Activated CD4-positive, CD25-positive, alpha-beta regulatory T cell treated with anti-CD3 and anti-CD28 coated beads, Interleukin-2, amount 50 U/mL, for 16 hours (primary cell): ENCODE results near the gene KPNA5.
"Not testable (repeated sequence)": the region's sequence is repeated elsewhere in the genome, so short reads cannot be mapped to it uniquely, and the experiment has no call there.

Source experiments
- DNase-seq: peaks from one replicate; pipeline ENCODE4 v3.0.0-alpha.2; 2020; ENCODE audit warnings: low read depth, low spot score

KPNA5 gene

GRCh38 chr6:116703888-116704287 lies 22.9 kb downstream of the KPNA5 start:
- DNase-seq, result not testable (repeated sequence)

DNA sequence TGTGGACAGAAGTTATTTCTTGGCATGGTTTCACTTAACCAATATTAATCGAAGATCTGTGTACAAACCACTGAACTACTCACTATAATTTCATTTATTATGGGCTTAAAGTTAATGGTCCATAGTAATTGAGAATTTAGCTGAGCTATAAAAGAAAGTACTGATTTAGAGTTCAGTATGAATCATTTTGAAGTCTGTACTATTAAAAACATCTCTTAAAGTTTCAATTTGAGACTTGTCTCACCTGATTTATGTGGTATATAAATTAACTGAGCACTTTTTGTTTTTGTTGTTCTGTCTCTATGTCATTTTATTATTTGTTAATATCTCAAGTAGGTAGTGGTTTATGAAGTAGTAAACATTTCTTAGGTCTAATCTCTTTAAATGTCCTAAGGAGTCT lies 24.9 kb downstream of the KPNA5 start:
- no peak for DNase-seq

- no peak for DNase-seq
Observed at GRCh38 chr6:116714296-116714695, 33.3 kb downstream of the KPNA5 start.

DNA sequence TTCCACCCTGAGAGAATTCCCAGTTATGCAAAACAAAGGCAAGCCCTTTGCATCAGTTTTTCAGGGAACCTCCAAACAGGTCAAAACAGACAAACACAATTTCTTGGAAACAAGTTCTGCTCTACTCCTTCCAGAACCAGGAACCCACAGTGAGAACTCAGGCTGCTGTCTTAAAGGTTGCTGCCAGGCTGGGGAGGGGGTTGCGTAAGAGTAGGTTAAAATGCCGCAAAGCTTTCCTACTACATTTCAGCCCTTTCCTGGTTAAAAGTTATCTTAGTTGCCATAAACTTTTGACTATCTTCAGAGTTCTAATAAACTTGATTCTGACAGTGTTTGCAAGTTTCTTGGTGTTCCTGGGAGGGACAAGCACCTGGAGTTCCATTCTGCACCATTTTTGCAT lies 33.8 kb downstream of the KPNA5 start:
- no peak for DNase-seq

GRCh38 chr6:116726947-116727346 lies 45.9 kb downstream of the KPNA5 start:
- no peak for DNase-seq

GRCh38 chr6:116730513-116730912 lies 49.5 kb downstream of the KPNA5 start:
- no peak for DNase-seq

DNA sequence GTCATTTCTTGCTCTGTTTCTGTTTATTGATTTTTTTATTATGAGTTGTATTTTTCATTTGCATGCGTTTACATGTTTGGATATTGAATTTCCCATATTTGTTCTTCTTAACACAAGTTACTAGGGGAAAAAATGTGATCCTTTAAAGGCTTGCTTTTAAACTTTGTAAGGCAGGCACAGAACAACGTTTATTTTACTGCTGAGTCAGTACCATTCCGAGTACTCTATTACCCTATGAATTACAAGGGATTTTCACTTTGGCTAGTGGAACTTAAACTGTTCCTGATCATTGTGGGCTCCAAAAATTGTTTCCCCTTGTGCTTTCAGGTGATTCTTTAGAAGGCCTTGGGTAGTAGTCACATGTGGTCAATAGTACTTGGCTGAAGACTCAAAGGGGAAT lies 56.0 kb downstream of the KPNA5 start:
- DNase-seq, result no peak

- DNase-seq, result not testable (repeated sequence)
Observed at GRCh38 chr6:116740486-116740885, 59.5 kb downstream of the KPNA5 start.

DNA sequence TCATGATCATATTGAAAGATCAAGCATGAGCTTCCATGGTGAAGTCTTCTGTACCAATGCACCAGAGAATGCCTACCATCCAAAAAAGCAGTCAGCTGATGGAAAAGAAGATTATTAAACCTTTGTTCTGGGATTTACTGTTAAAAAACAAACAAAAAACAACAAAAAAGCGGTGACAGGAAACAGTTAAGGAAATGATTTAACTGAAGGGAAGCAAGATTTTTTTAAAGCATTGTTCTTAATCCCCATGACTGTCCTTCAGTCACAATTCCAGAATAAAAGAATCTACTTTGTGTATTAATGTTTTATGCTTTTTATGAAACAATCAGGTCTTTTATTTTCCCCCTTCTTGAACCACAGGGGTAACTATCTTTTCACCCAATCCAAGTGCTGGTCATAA lies 60.6 kb downstream of the KPNA5 start:
- DNase-seq, result no peak

GRCh38 chr6:116745176-116745575 lies 64.2 kb downstream of the KPNA5 start:
- no peak for DNase-seq

DNA sequence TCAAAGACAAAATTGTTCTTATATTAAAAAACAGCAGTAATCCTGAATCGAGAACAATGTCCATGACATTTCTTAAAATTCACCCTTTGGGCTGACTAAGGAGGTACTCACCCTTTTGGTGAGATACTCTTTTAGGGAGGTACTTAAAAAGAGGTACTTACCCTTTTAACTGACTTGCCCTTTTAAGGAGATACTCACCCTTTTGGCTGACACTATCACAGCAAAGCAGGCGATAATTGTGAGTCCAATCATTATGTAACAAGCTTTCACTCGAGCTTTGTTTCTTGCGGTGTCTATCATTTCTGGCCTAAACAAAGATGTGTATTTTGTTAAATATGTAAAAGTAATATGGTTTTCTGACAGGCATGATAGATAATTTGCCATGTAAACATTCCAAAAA lies 80.8 kb downstream of the KPNA5 start:
- no peak for DNase-seq

DNA sequence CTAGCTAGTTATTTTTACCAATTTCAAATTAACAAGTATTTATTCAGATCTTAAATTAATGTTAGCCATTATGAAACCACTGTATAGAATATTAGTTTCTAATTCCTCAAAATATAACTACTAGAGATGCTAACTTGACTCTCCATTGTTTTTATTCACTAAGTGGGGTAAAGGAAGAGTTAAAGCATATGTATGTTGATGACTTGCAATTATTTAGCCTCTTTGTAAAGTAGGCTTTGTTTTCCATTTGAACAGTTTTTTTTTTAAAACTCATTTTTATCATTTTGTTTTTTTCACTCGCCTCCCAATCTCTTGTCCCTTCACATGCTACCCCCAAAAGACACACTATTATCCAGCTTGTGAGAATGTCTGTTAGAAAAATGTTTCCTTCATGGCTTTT lies 81.2 kb downstream of the KPNA5 start:
- DNase-seq, result no peak

DNA sequence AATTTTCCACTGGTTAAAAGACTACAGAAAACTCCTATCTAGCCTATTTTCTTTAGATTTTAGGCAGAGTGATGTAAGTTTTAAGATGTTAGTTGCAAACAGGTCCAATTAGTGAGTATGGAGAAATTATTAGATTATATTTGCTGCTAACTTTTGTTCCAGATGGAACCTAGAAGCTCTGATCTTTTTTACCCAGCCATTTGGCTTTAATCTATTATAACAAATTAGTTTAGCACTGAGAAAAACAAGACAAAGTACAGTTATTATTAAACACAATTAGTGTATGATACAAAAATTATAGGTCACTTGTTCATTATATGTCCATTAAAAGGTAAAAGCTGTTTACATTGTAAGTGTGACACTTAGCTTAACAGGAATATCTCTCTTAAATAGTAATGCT lies 82.0 kb downstream of the KPNA5 start:
- DNase-seq, result no peak

- DNase-seq, result no peak
Observed at GRCh38 chr6:116763906-116764628, 83.1 kb downstream of the KPNA5 start.

DNA sequence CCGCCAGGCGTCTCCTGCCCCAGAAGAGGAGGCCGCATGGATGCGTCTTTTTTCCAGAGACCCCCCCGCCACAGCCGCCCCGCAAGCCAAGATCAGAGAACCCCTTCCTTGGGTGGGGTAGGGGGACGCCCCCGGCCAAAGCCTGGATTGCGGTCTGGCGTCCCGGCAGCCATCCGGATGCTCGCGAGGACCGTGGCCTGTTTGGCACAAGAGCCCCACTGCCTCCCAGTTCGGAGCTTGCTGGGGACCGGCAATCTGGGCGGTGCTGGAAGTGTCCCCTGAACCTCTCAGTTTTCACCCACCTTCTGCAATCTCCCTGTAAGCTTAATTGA lies 83.6 kb downstream of the KPNA5 start:
- DNase-seq, result no peak

- DNase-seq, result no peak
Observed at GRCh38 chr6:116764961-116765841, 84.2 kb downstream of the KPNA5 start, which contains the start of gene FAM162B. FAM162B (minus strand) TSS chr6:116765719; CDS start chr6:116765576, 143 bp downstream.

DNA sequence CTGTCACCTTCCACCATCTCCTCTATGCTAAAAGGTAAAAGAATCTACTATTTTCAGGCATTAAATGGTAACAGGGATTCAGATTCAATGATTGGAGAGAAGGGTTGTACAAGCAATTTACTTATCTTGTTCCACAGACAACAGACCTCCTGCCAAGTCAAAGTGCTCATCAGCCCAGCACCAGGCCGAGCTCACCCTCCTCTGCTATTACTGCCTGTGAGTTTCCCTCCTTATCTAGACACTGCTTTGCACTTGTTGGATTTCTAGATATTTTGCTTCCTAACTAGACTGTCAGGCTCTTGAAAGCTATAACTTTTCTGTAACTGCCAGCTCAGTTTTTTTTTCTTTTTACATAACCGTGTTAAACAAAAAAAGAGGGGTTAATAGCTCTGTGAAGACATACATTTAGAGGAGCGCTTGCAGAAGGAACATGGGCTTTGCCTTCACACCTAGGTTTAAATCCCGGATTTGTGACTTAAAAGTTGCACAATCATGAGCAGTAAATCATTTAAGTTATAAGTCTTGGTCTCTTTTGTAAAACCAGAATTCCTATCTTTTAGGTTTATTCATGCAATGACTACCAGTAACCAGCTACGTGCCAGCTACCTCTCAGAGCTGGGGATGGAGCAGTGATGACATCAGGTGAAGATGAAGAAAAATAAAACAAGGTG lies 85.6 kb downstream of the KPNA5 start:
- no peak for DNase-seq

DNA sequence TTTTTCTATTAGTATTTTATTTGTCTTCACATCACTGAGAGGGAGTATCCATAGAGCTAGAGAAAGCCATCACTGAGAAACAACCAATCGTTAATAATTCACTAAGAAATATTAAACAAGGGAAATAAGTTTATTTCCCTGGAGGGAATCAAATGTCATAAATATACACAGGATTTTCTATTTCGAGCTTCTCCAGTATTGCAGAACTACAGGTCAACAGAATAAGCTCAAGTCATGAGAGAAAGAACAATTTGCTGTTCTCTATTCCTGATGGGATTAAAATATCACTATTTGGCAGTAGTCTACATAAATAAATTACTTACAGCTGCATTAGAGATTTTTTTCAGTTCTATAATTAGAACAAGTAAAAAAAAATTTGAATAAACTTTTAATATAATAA lies 86.7 kb downstream of the KPNA5 start:
- DNase-seq, result no peak

GRCh38 chr6:116772450-116772849 lies 91.4 kb downstream of the KPNA5 start:
- no peak for DNase-seq

DNA sequence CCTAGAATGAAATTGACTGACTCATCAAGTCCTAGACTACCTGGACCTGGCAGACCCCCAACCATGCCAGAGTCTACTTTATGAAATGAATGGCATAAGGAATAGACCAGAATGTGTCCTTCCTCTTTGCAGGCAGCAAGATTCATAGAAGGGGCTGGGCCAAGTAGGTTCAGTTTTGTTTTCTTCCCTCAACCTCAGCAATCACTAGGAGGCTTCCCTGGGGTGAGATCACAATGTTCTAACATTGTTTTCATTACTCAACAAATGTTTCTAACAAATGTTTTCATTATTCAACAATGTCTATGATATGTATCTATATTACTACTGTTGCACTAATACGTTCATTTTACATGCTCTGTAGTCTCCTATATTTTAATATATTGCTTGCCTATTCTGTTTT lies 92.9 kb downstream of the KPNA5 start:
- no peak for DNase-seq

DNA sequence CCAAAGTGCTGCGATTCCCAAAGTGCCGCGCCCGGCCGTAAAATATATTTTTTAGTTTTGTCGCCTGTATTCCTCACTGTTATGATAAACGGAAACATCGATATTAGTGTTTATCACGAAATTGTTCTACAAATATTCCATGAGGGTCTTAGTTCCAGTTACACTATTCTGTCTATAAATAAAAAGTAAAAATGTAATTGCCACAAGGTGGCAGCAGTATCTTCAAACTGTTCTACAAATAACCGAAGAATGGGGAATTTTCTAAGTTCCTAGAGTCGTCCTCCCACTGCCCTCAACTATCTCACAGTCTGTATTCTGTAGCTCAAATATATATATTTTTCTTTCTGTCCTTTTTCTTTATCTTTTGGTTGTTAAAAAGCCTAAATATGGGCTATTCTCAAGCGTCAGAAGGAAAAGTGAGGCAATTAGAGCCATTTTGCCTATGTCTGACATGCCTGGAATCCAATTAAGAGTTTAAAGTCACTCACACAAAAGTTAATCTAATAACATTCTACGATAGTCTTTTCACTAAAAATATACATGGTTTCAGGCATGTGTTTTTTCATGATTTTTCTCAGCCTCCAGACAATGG lies 98.7 kb downstream of the KPNA5 start:
- no peak for DNase-seq

- no peak for DNase-seq
Observed at GRCh38 chr6:116783852-116784251, 102.8 kb downstream of the KPNA5 start.
